CD4-positive, alpha-beta T cell treated with Interleukin-2 at 100 ng/mL for 4 hours (primary cell): Measurements from ENCODE around the gene SMIM45.
"Not testable (repeated sequence)": the region's sequence is repeated elsewhere in the genome, so short reads cannot be mapped to it uniquely, and the experiment has no call there.

ENCODE experiments used
- DNase-seq: peaks from one replicate; pipeline ENCODE4 v3.0.0-alpha.2; 2020; ENCODE audit warnings: low spot score

SMIM45 gene

GRCh38 chr22:41935015-41935351, 17.0 kb upstream of the SMIM45 start:
- DNase-seq, result no peak

GRCh38 chr22:41935509-41935908, 16.4 kb upstream of the SMIM45 start:
- DNase-seq, result no peak

- no peak for DNase-seq
Observed at GRCh38 chr22:41936894-41937169, 15.1 kb upstream of the SMIM45 start.

GRCh38 chr22:41939981-41940831, 11.7 kb upstream of the SMIM45 start:
- peak; percentile 97 for DNase-seq

GRCh38 chr22:41940832-41941765, 10.9 kb upstream of the SMIM45 start:
- peak; percentile 90 for DNase-seq

- no peak for DNase-seq
Observed at GRCh38 chr22:41943661-41944209, 8.2 kb upstream of the SMIM45 start.

- DNase-seq, result peak; percentile 85
Observed at GRCh38 chr22:41946629-41947423, 5.1 kb upstream of the SMIM45 start, which contains the start of gene CENPM. TSS of gene CENPM (minus strand) at chr22:41947152. CDS start at chr22:41947076, 76 bp downstream.

GRCh38 chr22:41947424-41948080, 4.4 kb upstream of the SMIM45 start:
- DNase-seq, result no peak

GRCh38 chr22:41948142-41948541, 3.8 kb upstream of the SMIM45 start:
- DNase-seq, result no peak

- not testable (repeated sequence) for DNase-seq
Observed at GRCh38 chr22:41948928-41949296, 3.0 kb upstream of the SMIM45 start.

GRCh38 chr22:41949297-41949965, 2.5 kb upstream of the SMIM45 start:
- DNase-seq, result no peak

- no peak for DNase-seq
Observed at GRCh38 chr22:41952713-41953112, 763 bp downstream of the SMIM45 start.

- no peak for DNase-seq
Observed at GRCh38 chr22:41957941-41958556, 6.1 kb downstream of the SMIM45 start.

- DNase-seq, result no peak
Observed at GRCh38 chr22:41963453-41964111, 11.6 kb downstream of the SMIM45 start.

GRCh38 chr22:41964112-41964491, 12.2 kb downstream of the SMIM45 start:
- DNase-seq, result no peak

GRCh38 chr22:41966225-41966606, 14.3 kb downstream of the SMIM45 start:
- DNase-seq, result no peak

- peak; percentile 63 for DNase-seq
Observed at GRCh38 chr22:41966607-41967240, 14.8 kb downstream of the SMIM45 start.

- no peak for DNase-seq
Observed at GRCh38 chr22:41968601-41969000, 16.7 kb downstream of the SMIM45 start.

GRCh38 chr22:41969110-41969646, 17.2 kb downstream of the SMIM45 start, which contains the start of gene SEPTIN3:
TSS of gene SEPTIN3 (plus strand) at chr22:41969443. CDS start at chr22:41971493, 2,050 bp downstream.
- DNase-seq, result no peak
